ENCODE data around the gene RPS14.

The RPS14 gene

GRCh38 chr5:150449517-150450339 is at the start of gene RPS14:
Gene RPS14, minus strand, starts transcription at chr5:150449739. Its CDS starts 2,006 bp downstream, at chr5:150447733.
- DNase-seq (ENCODE audit: low read depth) = peak; percentile 86

- no peak for DNase-seq (ENCODE audit: low read depth)
Measured at GRCh38 chr5:150498971-150499370, 49.4 kb upstream of the RPS14 start.

GRCh38 chr5:150498501-150498900 is 49.0 kb upstream of the RPS14 start:
- no peak for DNase-seq (ENCODE audit: low read depth)

- DNase-seq (ENCODE audit: low read depth) = no peak
Measured at GRCh38 chr5:150497989-150498317, 48.4 kb upstream of the RPS14 start.

- no peak for DNase-seq (ENCODE audit: low read depth)
Measured at GRCh38 chr5:150497274-150497988, 47.9 kb upstream of the RPS14 start.

- no peak for DNase-seq (ENCODE audit: low read depth)
Measured at GRCh38 chr5:150496534-150496933, 47.0 kb upstream of the RPS14 start.

- no peak for DNase-seq (ENCODE audit: low read depth)
Measured at GRCh38 chr5:150496098-150496497, 46.6 kb upstream of the RPS14 start.

- DNase-seq (ENCODE audit: low read depth) = no peak
Measured at GRCh38 chr5:150492621-150493020, 43.1 kb upstream of the RPS14 start.

- DNase-seq (ENCODE audit: low read depth) = no peak
Measured at GRCh38 chr5:150491876-150492275, 42.3 kb upstream of the RPS14 start.

GRCh38 chr5:150490754-150491153 is 41.2 kb upstream of the RPS14 start:
- DNase-seq (ENCODE audit: low read depth) = no peak

- DNase-seq (ENCODE audit: low read depth) = no peak
Measured at GRCh38 chr5:150490296-150490669, 40.7 kb upstream of the RPS14 start.

GRCh38 chr5:150489360-150490295 is 40.1 kb upstream of the RPS14 start:
- DNase-seq (ENCODE audit: low read depth) = no peak

GRCh38 chr5:150488519-150489359 is 39.2 kb upstream of the RPS14 start:
- DNase-seq (ENCODE audit: low read depth) = no peak

- DNase-seq (ENCODE audit: low read depth) = no peak
Measured at GRCh38 chr5:150487199-150488061, 37.9 kb upstream of the RPS14 start.

GRCh38 chr5:150486402-150487198 is 37.1 kb upstream of the RPS14 start:
- peak; percentile 12 for DNase-seq (ENCODE audit: low read depth)

- peak; percentile 19 for DNase-seq (ENCODE audit: low read depth)
Measured at GRCh38 chr5:150485693-150486401, 36.3 kb upstream of the RPS14 start.

- no peak for DNase-seq (ENCODE audit: low read depth)
Measured at GRCh38 chr5:150484964-150485692, 35.6 kb upstream of the RPS14 start.

- DNase-seq (ENCODE audit: low read depth) = no peak
Measured at GRCh38 chr5:150481972-150482406, 32.5 kb upstream of the RPS14 start.

- no peak for DNase-seq (ENCODE audit: low read depth)
Measured at GRCh38 chr5:150481708-150481965, 32.1 kb upstream of the RPS14 start.

All from stimulated activated CD8-positive, alpha-beta memory T cell treated with anti-CD3 and anti-CD28 coated beads, Interleukin-12 subunit alpha, Interleukin-12 subunit beta, amount 100 ng/mL, for 4 hours (primary cell).